GM18870 (cell line): ENCODE data around the gene SOBP.
"Not testable (repeated sequence)": the region's sequence is repeated elsewhere in the genome, so short reads cannot be mapped to it uniquely, and the experiment has no call there.

ENCODE experiments used
- ATAC-seq: cut with Tn5 transposase; IDR thresholded peaks from one replicate; pipeline ENCODE4 v1.9.1; 2021; ENCODE audit warnings: moderate library complexity; ENCODE audit not compliant: unreplicated experiment

The SOBP gene

GRCh38 chr6:107488875-107489635 is 862 bp upstream of the SOBP start:
- no peak for ATAC-seq

- no peak for ATAC-seq
Observed at GRCh38 chr6:107490566-107491137, 735 bp downstream of the SOBP start.

DNA sequence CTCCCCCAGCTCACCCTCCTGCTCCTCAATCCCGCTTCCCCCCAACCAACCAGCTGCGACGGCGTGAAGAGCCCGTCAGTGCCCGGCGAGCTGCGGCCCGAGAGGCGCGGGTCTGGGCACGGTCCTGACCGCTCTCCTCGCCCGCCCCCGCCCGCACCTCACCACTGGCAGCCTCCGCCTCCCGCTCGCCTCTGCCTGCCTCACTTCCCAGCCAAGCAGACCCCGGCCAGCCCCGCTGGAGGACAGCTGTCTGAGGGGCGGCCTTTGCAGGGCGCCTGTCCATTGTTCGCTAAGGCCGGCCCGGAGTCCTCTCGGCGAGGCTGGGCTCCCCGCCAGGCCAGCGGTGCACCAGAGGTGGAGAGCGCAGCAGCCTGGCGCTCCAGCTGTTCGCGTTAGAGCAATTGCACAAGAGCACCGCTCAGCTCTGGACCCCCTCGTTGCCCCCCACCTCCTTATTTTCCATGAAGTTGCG is 1.3 kb downstream of the SOBP start:
- no peak for ATAC-seq

- no peak for ATAC-seq
Observed at GRCh38 chr6:107491760-107492660, 2.1 kb downstream of the SOBP start.

DNA sequence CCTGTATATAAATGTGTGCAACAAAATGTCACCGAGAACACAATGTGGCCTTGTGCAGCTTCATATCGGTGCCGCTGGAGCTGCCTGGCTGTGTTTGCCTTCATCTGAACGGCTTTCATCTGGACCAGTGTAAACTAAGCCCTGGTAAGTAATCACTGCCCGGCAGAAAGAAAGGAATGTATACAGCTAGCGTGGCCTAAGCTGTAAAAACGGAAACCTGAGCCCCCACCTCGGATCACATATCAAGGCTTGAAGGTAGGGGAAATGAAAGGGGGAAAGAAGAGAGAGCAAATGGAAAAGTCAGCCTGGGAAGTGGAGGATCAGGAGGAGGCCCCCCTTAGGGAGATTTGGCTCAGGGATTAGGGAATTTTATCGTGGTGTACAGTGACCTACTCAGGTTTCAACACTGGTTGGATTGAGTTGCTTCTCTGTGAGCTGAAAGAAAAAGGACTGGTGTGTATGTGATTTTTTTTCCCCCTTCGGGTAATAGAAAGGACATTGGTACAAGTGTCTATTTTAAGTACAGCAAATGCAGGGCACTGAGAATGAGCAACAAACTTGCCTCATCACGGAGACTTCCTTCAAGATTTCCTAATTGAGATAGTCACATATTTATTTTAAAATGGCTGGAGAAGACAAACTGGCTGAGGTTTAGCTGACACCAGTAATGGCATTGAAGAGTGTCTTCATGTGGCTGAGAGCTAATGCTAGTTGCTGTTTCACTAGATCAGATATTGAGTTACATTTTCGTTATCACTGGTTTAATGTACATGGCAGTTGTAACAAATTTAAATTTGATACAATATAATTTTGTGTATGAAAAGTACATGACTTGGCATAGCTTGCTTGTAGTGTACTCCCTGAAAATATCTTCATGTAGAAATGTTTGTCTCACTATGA is 3.5 kb downstream of the SOBP start:
- ATAC-seq = no peak

DNA sequence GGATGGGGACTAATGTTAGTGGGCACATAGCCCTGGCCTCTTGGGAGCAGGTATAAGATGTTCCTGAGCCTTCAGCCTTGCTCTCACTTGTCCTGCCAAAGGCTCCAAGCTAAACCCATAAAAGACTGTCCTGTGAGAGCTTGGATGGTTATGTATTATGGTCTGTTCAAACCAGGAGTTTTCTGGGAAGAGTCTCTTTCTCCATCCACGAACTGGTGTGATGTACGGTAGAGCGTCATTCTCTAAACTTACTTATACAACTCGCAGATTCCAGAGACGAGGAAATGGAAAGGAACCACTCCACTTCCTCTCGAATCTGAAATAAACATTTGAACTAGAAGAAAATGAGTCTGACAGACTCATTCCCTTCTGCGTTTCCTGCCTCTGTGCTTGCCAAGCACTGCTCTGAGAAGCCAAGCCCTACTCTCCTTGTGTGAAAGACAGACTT is 5.3 kb downstream of the SOBP start:
- ATAC-seq = no peak

DNA sequence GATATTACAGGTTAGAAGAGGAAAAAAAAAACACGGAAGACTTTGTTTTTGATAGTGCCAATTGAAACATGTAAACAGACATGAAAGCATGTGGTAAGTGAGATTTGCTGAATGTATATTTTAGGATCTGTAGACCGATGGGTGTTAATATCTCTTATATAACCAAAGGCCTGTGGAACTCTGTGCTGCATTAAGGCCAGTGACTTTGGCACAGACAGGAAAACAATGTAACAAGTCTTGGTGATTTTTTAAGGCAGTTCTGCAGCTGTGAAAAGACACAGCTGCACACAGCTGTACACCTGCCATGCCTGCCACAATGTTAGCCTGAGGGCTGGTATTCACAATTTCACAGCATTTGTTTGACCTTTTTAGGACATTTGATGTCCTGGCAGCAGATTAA is 6.1 kb downstream of the SOBP start:
- no peak for ATAC-seq

GRCh38 chr6:107496892-107497684 is 7.2 kb downstream of the SOBP start:
- no peak for ATAC-seq

DNA sequence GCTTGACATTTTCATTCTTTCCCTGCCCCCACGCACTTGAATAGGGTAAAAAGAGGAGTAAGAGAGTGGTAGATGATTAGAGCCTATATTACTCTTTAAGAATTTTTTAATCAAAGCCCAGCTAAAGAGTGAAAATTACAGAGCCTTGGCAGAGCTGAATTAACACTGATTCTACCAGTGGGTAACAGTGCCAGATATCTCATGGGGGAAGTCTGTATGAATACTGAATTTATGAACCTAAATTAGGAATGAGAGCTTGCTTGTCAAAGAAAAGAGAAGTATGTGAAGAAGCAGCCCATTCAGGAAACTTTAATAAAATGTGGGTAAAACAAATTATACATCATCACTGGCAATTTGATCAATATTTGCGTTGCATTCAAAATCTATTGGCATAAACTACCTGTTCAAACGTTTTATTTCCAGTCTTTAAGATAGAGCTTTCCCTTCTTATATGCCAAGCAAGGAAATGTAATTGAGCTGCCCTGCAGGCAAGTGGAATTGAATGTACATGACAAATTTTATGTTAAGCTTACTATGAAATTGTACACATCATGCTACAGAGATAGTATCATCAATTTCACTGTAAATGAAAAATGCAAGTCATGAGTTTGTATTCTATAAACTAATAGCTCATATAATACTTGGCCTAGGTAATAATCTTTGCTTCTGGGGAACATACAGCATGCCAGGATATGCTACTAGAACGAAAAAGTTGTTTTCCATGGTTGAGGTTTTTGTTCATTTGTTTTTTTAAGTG is 14.5 kb downstream of the SOBP start:
- ATAC-seq = no peak

GRCh38 chr6:107506145-107506544 is 16.2 kb downstream of the SOBP start:
- ATAC-seq = no peak

GRCh38 chr6:107509506-107509905 is 19.6 kb downstream of the SOBP start:
- ATAC-seq = no peak

DNA sequence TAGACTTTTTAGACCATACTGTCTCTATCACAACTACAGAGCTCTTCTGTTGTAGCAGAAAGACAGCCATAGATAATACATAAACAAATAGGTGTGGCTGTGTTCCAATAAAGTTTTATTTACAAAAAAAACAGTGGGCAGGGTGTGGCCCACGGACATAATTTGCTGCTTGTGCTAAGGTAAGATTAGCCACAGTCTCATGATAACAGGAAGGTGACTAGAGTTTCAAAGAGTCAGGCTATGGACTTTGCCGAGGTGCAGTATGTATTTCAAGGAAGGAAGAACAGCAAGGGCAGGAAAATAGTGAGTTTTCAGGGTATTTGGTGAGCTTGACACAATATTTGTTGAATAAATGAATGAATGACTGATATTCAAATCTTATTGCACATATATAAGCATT is 20.2 kb downstream of the SOBP start:
- ATAC-seq = no peak

DNA sequence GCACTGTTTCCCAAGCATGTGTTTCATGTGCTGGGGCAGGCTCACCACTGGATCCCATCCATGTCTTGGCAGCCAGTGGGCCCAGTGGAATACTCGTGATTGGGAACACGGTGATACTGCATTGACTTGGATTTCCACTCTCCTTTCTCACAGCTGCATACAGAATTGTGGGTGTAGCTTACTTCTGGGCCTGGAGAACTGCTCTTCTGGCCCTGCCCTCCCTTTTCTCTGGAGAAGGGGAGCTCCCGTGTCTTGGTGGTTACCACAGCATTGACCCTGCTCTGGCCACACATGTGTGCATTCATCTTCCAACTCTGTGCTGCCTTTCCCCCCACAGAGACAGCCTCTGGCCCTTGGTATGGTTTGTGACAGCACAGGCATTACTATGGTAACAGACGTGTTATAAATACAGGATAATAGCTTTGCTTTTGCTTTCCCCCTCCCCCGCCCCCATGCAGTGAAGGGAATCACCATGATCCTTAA is 21.6 kb downstream of the SOBP start:
- ATAC-seq = no peak

- ATAC-seq = no peak
Observed at GRCh38 chr6:107513214-107513613, 23.3 kb downstream of the SOBP start.

- no peak for ATAC-seq
Observed at GRCh38 chr6:107515955-107516354, 26.0 kb downstream of the SOBP start.

DNA sequence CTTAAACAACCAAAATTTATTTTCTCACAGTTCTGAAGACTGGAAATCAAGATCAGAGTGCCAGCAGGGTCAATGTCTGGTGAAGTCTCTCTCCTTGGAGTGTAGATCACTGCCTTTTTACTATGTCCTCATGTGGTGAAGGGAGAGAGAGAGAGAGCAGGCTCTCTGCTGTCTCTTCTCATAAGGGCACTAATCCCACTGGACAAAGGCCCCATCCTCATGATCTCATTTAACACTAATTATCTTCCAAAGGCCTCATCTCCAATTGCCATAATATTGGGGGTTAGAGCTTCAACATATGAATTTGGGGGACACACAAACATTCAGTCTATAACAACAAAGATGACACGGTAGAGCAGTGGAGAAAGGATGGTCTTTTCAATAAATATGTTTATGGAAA is 27.4 kb downstream of the SOBP start:
- ATAC-seq = no peak

DNA sequence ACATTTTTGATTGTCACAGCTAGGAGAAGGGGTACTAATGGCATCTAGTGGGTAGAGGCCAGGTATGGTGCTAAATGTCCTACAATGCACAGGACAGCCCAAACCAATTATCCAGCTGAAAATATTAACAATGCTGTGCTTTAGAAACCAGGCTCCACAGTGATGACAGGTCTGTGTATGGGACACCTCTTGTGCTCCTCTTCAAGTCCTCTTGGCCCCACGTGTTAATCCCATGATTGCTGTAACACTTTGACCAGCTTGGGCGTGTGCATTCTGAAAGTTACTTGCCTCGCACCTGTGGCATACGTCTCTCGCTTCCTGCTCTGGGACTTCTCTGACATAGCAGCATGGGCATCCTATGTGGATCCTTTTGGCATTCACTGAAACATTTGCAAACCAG is 29.3 kb downstream of the SOBP start:
- not testable (repeated sequence) for ATAC-seq

GRCh38 chr6:107520706-107521105 is 30.8 kb downstream of the SOBP start:
- ATAC-seq = not testable (repeated sequence)
